DOHH2 (cell line): ENCODE data around the gene SH2D7.

Experiments used
- CTCF ChIP-seq: fragments of 200-600 bp; sonication (generic); IDR thresholded peaks from one replicate; pipeline ENCODE4 v1.5.1; 2014; ENCODE audit warnings: antibody characterized with exemption, mild to moderate bottlenecking, low read depth, low read length; ENCODE audit not compliant: poor library complexity, severe bottlenecking
- EZH2phosphoT487 ChIP-seq: fragments of 200-600 bp; sonication (generic); IDR thresholded peaks from 2 replicates; pipeline ENCODE4 v1.6.1; 2017; ENCODE audit warnings: borderline replicate concordance, mild to moderate bottlenecking, antibody characterized with exemption, low read length, moderate library complexity, mixed read lengths

- TF ChIP-seq CTCF (no peak), EZH2phosphoT487 (no peak)
Measured at GRCh38 chr15:78125267-78125666, 32.9 kb downstream of the SH2D7 start.
